Measurements from ENCODE around the gene C11orf24. TPM values are rescaled to one million over a fixed set of nuclear protein-coding genes. Genes with fewer than 3 reads are reported as not detected.

The C11orf24 gene
- total RNA-seq, 1 donor = 4.4 TPM

DNA sequence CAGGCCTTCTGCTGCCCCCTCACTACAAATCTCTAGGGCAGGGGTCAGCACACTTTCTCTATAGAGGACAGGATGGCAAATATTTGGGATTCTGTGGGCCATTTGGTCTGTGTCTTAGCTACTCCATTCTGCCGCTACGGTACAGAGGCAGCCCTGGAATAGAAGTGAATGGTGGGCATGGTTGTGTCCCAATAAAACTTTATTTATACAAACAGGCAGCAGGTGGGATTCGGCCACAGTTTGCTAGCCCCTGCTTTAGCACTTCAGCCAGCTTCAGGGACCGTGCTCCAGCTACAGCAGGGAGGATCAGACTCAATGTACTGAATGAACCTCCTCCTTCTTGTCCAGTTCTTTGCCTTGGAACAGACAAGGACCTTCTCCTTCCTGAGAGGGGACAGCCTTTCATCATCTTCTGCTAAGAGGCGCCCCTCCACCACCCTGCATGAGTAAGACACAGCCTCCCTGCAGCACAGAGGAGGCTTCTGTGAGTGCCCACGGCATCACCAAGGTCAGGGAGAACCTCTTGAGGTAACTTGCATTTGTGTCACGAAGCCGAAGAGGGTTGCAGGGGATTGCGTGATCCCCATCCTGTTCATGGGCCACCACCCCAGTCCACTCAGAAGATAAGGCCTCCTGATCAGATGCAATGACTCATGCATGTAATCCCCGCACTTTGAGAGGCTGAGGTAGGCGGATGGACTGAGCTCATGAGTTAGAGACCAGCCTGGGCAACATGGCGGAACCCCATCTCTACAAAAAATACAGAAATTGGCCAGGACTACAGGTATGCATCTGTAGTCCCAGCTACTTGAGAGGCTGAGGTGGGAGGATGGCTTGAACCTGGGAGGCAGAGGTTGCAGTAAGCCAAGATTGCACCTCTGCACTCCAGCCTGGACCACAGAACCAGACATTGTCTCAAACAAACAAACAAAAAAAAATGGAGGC, 4.6 kb downstream of the C11orf24 start:
- Histone ChIP-seq H3K27me3 (ENCODE audit: insufficient read depth, low read length) (no peaks in the 10 kb centered on the region), H3K9me3 (ENCODE audit: low read depth, low read length) (no peaks in the 10 kb centered on the region), H3K4me3 (ENCODE audit: low read length) (no peak overlapping the region), H3K4me1 (ENCODE audit: insufficient read depth, low read length) (peaks cover 59% of the 10 kb centered on the region)

GRCh38 chr11:68266121-68266891, 5.5 kb downstream of the C11orf24 start:
- no peaks in the 10 kb centered on the region for H3K27me3 ChIP-seq (ENCODE audit: insufficient read depth, low read length)
- no peak overlapping the region for H3K4me3 ChIP-seq (ENCODE audit: low read length)
- peaks cover 56% of the 10 kb centered on the region for H3K4me1 ChIP-seq (ENCODE audit: insufficient read depth, low read length)
- H3K9me3 ChIP-seq (ENCODE audit: low read depth, low read length) = no peaks in the 10 kb centered on the region

GRCh38 chr11:68264741-68265540, 6.8 kb downstream of the C11orf24 start:
- H3K4me1 ChIP-seq (ENCODE audit: insufficient read depth, low read length) = peaks cover 42% of the 10 kb centered on the region

GRCh38 chr11:68264244-68264643, 7.5 kb downstream of the C11orf24 start:
- Histone ChIP-seq H3K27me3 (ENCODE audit: insufficient read depth, low read length) (no peaks in the 10 kb centered on the region), H3K9me3 (ENCODE audit: low read depth, low read length) (no peaks in the 10 kb centered on the region), H3K4me3 (ENCODE audit: low read length) (no peak overlapping the region), H3K4me1 (ENCODE audit: insufficient read depth, low read length) (peaks cover 36% of the 10 kb centered on the region)

More at GRCh38 chr11:68264741-68265540, 6.8 kb downstream of the C11orf24 start:
- Histone ChIP-seq H3K9me3 (ENCODE audit: low read depth, low read length) (no peaks in the 10 kb centered on the region), H3K4me3 (ENCODE audit: low read length) (no peak overlapping the region), H3K27me3 (ENCODE audit: insufficient read depth, low read length) (no peaks in the 10 kb centered on the region)

DNA sequence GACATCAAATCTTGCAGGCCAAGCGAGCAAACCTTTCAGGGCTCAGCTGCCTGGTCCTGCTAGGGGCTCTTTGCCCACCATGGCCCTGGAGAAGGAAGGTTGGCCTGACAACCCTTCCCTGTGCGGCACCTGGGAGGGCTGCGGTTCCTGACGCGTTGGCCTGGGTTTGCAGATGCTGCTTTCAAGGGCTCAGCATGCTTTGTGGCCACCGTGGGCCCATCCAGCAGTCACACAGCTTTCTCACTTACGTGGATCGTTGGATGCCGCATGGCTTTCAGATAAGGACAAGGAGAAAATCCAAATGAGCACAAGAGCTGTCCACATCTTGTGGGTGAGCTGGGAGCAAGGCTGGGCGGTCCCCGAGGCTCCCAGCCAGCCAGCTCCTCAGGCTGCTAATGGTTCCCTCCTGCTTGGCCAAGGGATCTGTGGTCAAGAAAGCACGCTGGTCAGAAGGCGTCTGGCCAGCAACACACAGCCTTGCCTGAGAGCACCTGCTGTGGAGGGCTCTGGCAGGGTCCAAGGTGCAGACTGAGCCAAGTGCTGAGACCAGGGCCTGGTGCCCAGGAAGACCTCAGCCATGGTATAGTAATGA, 8.2 kb downstream of the C11orf24 start:
- no peaks in the 10 kb centered on the region for H3K27me3 ChIP-seq (ENCODE audit: insufficient read depth, low read length)
- H3K4me3 ChIP-seq (ENCODE audit: low read length) = no peak overlapping the region
- peaks cover 36% of the 10 kb centered on the region for H3K4me1 ChIP-seq (ENCODE audit: insufficient read depth, low read length)
- H3K9me3 ChIP-seq (ENCODE audit: low read depth, low read length) = no peaks in the 10 kb centered on the region

DNA sequence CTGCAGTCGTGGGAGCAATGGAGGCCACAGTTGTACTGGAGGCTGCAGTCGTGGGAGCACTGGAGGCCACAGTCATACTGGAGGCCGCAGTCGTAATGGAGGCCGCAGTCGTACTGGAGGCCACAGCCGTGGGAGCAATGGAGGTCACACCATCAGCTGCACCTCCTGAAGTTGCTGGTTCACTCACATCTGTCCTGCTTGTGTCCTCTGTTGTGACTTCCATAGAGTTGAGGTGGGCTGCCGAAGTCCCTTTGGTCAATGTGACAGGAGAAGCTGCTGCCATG, 9.3 kb downstream of the C11orf24 start:
- no peaks in the 10 kb centered on the region for H3K27me3 ChIP-seq (ENCODE audit: insufficient read depth, low read length)
- peaks cover 32% of the 10 kb centered on the region for H3K4me1 ChIP-seq (ENCODE audit: insufficient read depth, low read length)
- no peaks in the 10 kb centered on the region for H3K9me3 ChIP-seq (ENCODE audit: low read depth, low read length)
- H3K4me3 ChIP-seq (ENCODE audit: low read length) = no peak overlapping the region

DNA sequence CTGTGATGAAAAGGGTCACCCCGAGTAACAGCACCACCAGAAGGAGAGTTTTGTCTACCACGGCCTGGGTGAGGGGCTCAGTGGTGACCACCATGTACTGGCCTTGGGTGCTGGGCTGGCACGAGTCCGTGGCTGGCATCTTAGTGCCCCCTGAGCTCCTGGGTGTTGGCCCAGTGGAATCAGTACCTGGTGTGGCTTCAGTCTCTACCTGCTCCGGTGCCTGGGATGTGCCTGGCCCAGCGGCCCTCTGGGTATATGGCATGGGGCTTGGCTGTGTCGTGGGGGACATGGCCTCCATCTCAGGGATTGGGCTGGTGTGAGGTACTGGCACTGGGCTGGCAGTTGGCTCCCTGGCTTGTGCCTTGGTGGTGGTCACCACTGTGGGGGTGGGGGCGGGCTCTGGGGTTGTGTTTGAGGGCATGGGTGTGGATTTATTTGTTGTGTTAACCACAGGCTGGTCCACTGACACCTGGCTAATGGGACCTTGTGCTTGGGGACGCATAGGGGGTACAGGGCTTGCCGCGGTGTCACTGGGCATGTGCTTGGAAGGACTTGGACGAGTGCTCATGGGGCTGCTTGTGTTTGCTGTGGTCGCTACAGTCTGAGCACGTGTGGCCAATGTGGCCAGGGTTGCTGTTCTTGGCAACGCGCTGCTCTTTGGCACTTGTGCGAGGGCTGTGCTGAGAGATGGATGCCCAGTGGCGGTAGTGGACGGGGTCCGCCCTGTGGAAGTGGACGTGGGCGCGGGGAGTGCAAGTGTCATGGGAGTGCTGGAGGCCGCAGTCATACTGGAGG, 9.8 kb downstream of the C11orf24 start:
- Histone ChIP-seq H3K4me3 (ENCODE audit: low read length) (no peak overlapping the region), H3K9me3 (ENCODE audit: low read depth, low read length) (no peaks in the 10 kb centered on the region), H3K4me1 (ENCODE audit: insufficient read depth, low read length) (peaks cover 28% of the 10 kb centered on the region), H3K27me3 (ENCODE audit: insufficient read depth, low read length) (no peaks in the 10 kb centered on the region)

DNA sequence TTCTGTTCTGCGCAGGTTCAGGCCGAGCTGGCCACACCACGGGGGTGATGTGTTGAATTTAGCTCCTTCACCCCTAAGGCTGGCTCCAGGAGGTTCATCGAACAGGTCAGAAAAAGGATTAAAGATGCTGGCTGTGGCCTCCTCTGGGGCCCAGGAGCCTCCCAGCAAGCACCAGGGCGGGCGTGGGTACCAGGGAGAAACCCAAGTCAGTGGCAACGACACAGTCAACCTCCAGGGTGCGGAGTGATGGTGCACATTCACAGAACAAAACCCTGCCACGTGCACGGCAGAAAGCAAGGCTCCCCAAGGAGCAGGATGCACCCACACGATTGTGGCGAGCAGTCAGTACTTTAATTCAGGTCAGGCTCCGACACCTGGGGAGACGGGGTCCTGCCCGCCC, 10.8 kb downstream of the C11orf24 start:
- H3K27me3 ChIP-seq (ENCODE audit: insufficient read depth, low read length) = no peaks in the 10 kb centered on the region
- peaks cover 19% of the 10 kb centered on the region for H3K4me1 ChIP-seq (ENCODE audit: insufficient read depth, low read length)
- no peak overlapping the region for H3K4me3 ChIP-seq (ENCODE audit: low read length)
- H3K9me3 ChIP-seq (ENCODE audit: low read depth, low read length) = no peaks in the 10 kb centered on the region

DNA sequence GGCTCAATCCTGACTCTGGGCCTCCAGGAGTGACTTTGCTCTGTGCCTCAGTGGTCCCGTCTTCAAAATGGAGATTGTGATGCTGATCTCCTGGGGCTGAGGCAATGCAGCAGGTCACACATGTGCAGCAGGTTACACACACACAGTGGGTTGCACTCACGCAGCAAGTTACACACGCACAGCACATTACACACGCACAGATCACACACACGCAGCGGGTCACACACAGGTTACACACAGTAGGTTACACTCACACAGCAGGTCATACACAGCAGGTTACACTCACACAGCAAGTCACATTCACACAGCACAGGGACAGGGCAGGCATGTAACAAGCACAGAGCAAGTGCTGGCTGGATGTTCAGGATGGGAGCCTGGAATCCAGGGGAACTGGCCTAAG, 11.3 kb downstream of the C11orf24 start:
- H3K27me3 ChIP-seq (ENCODE audit: insufficient read depth, low read length) = no peaks in the 10 kb centered on the region

DNA sequence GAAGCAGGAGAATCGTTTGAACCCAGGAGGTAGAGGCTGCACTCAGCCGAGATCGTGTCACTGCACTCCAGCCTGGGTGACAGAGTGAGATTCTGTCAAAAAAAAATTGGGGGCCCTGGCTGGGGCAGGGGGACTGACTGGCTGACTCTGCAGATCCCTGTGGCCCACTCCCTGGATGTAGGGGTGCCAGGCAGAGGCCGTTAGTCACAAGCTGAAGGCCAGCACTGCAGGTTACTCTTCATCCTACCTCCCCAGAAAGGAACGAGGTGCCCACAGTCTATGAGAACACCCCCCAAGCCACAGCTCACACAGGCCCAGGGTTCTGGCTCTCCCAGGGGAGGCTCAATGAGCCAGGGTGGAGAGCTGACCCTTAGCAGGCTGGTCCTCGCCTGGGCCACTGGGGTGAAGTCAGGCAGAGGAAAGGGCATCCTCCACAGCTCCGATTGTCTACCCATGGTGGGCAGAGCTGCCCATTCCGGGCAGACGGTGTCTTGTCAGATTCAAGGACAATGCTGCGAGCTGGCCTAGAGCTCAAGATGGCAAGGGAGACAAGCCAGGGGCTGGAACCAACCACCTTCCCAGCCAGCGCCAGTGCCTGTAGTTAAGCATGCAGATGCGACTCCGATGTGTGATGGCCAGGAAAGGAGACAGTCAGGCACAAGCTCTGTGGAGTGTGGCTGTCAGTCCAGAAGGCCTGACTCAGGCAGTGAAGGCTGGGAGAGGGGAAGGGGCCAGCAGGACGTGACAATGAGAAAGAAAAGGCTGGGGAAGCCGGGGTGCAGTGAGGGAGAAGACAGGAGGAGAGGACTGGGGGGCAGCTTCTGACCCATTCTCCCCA, 12.4 kb downstream of the C11orf24 start:
- no peak overlapping the region for H3K4me3 ChIP-seq (ENCODE audit: low read length)
- H3K27me3 ChIP-seq (ENCODE audit: insufficient read depth, low read length) = no peaks in the 10 kb centered on the region
- peaks cover 5% of the 10 kb centered on the region for H3K4me1 ChIP-seq (ENCODE audit: insufficient read depth, low read length)
- no peaks in the 10 kb centered on the region for H3K9me3 ChIP-seq (ENCODE audit: low read depth, low read length)

More for the DNA sequence above, 11.3 kb downstream of the C11orf24 start:
- H3K9me3 ChIP-seq (ENCODE audit: low read depth, low read length) = no peaks in the 10 kb centered on the region
- no peak overlapping the region for H3K4me3 ChIP-seq (ENCODE audit: low read length)
- peaks cover 13% of the 10 kb centered on the region for H3K4me1 ChIP-seq (ENCODE audit: insufficient read depth, low read length)

- Histone ChIP-seq H3K27me3 (ENCODE audit: insufficient read depth, low read length) (no peaks in the 10 kb centered on the region), H3K4me3 (ENCODE audit: low read length) (no peak overlapping the region), H3K9me3 (ENCODE audit: low read depth, low read length) (no peaks in the 10 kb centered on the region), H3K4me1 (ENCODE audit: insufficient read depth, low read length) (peaks cover 5% of the 10 kb centered on the region)
These were observed 13.4 kb downstream of the C11orf24 start for GRCh38 chr11:68258363-68258765.

- peaks cover 5% of the 10 kb centered on the region for H3K4me1 ChIP-seq (ENCODE audit: insufficient read depth, low read length)
- H3K27me3 ChIP-seq (ENCODE audit: insufficient read depth, low read length) = no peaks in the 10 kb centered on the region
- H3K9me3 ChIP-seq (ENCODE audit: low read depth, low read length) = no peaks in the 10 kb centered on the region
- H3K4me3 ChIP-seq (ENCODE audit: low read length) = no peak overlapping the region
These were observed 14.1 kb downstream of the C11orf24 start for GRCh38 chr11:68257477-68258362.
